ENCODE data around the gene WBP11. TPM values are rescaled to one million over a fixed set of nuclear protein-coding genes. Genes with fewer than 3 reads are reported as not detected.

Gene WBP11
- 6.5 TPM for total RNA-seq

DNA sequence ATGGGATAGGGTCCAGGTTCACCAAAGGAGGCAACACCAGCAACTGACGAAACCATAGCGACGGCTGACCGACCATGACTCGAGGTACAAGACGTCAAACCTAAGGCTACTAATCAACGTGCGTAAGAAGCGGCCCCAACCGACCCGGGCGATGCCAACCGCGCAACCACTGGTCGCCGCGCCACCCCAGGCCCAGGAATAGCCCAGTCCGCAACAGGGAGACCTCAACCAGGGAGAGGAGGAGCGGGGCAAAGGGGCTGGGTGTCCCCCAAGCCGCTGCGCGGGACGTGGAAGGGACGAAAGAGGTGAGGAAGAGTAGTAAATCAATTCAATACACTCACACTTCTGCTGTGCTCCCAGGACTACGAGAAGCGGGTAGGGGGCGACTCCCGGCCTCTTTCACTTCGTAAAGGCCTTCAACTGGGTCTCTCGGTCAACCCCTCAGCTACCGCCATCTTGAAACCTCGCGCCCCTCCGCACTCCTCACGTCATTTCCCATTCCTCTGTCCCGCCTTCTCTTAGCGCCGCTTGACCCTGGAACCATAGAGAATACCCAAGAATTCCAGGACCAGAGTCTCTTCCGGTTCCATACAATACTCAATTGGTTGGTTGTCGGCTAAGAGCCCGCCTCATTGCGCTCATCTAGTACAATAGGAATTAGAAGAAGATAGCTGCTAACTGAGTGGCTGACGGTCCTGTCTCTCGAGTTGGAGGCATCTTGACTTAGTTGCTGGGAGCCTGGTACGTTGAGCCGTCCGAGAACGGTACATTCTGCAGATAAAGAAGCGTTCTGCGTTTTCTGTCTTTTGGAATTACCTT lies at the start of gene WBP11, which contains the start of gene C12orf60:
Gene WBP11 (minus strand): TSS at position 468 of the 819 bp plus-strand sequence. CDS start 2,095 bp downstream, outside the sequence.
Gene C12orf60 (plus strand): TSS at position 660 of the 819 bp plus-strand sequence. CDS start 19,266 bp downstream, outside the sequence.
- DNase-seq (ENCODE audit: low read depth in 2 of 3, low spot score in 2 of 3) = peak; percentile 75 to 100 (median 97)

DNA sequence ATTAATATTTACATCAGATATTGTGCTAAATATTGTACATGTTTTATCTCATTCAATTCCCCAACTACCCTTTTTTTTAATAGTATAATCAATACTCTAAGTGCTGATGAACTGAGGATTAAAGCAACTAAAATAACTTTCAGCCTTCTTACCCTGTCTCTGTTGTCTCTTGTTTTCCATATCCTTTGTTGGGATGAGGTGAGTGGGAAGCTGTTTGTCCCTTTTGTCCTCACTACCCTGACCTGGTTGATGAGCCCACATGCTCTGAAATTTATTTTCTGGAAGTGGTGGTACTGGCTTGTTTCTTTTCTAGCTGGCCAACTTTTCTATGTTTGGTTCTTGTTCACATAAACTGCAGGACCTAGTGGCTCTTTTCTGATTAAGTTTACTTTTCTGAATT lies 49.6 kb upstream of the WBP11 start:
- DNase-seq (ENCODE audit: low read depth in 2 of 3, low spot score in 2 of 3) = no peak

DNA sequence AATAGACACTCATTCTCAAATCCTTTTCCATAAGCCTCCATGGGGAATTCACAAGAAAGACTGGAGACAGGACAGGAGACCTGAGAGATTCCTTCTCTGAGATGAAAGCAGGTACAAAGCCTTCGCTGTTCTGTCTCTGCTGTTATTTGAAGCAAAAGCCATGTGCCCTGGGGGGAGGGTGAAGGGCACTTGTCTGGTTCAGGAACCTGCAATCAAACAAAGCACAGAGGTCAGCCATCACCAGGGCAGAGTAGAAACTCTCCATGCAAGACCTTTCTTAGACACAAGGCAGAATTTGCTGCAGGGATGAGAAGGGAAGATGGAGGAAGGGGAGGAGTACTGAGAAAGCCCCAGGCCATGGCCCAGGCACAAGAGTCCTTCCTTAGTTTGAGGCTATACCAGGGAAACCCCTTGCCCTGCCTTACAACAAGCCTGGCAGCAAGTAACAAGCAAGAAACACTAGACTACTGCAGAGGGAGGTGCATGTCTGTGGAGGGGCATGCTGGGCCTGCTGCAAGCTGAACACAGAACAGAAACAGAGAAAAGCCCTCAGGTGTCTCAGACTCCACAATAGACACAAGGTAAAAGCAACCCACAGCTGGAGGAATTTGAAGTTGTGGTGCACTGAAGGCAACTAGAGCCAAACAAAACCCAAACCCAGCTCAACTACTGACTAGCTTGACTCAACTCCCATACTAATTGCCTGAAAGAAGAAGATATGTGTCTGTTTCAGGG lies 47.8 kb upstream of the WBP11 start:
- no peak for DNase-seq (ENCODE audit: low read depth in 2 of 3, low spot score in 2 of 3)

DNA sequence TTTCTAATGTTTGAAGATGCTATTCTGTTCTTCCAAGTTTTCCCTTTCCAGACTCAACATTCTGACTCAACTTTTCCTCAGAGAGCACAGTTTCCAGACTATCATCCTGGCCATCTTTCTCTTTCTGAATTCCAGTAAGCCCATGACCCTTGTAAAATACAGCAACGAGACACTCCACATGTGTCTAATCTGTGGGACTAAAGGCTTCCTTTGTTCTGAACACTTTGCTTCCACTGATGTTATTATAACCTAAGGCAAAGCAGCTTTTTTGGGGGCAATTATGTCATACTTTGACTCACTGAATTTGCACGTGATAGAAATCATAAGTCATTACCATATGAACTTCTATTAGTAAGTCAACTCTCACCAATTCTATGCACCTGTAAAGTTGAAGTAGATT lies 46.4 kb upstream of the WBP11 start:
- DNase-seq (ENCODE audit: low read depth in 2 of 3, low spot score in 2 of 3) = no peak

DNA sequence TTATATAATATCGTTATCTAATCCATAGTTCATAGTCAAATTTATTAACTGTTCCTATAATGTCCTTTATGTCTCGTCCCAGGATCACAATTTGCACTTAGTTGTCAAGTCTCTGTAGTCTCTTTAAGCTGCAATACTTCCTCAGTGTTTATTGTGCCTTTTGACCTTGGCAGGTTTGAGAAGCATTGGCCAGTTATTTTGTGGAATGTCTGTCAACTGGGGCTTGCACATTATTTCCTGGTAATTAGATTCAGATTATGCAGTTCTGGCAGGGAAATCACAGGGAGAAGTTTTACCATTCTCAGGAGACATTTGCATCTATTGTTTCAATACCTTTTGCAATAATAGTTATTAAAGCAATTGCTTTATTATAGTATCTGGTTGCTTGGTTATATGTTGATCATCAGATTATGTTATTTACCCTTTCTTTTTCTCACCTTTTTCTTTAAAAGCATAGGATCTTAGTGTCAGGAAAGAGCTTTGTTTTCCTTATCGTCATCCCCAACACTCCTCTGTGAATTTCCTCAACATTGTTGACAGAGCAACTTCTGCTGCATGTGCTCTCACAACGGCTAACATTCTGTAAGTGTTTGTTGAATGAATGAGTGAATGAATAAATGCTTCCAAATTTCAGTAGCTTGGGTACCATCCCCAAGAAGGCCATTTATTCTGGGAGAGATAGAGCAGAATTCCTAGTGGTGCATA lies 43.8 kb upstream of the WBP11 start:
- DNase-seq (ENCODE audit: low read depth in 2 of 3, low spot score in 2 of 3) = no peak

DNA sequence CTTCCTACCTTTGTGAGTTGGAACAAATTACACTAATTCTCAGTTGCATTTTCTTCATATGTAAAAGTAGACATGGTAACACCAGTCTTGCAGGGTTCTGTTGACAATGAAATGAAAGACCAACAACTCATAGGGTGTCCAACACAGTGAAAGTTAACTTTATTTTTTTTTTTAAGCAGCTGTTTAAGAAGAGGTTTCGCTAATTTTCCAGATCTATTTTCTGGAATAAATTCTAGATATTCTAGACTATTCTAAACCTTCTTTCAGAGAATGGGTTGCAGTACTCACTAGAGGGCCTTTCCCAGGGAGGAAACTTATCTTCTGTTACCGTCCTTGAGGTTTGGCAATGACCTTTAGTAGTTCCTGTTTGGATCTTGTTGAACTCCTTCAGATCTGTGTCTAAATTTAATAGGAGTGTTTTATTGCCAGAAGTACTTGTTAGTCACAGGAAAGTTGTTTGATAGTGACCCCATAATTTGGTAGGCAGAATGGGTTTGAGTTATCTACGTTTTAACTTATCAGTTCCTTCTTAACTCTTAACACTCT lies 42.8 kb upstream of the WBP11 start:
- peak in 1 of 3 donors; percentile 21 for DNase-seq (ENCODE audit: low read depth in 2 of 3, low spot score in 2 of 3)

DNA sequence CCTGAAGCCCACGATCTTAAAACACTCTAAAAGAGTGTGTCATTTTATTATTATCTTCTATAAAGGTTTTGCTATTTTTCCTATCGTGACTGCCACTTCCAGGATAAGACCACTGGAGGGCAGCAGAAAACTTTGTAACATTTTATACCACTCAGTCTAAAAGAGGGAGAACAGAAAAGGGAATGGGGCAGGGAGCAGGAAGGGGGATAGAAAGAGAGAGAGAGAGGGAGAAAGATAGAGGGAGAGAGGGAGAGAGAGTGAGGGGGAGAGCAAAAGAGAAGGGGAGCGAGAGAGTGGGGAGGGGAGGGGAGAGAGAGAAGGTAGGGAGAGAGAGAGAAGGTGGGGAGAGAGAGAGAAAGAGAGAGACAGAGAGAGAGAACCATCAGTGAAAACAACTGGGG lies 42.1 kb upstream of the WBP11 start:
- DNase-seq (ENCODE audit: low read depth in 2 of 3, low spot score in 2 of 3) = peak; percentile 29 to 77 (median 42)

DNA sequence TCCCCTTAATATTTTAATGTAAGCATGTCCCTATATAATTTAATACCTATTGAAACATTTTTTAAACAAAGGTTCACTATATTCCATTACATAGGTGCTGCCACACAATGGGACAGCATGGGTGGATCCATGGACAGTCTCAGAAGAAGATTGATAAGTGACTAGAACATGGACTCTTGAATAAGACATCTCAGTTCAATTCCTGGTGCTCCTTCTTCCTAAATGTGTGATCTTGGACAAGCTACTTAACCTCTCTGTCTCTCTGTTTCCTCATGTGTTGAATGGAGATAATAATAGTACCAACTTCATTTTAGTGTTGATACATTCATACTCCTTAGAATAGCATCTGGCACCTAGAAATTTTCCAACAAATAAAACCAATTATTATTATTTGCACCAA lies 41.1 kb upstream of the WBP11 start:
- no peak for DNase-seq (ENCODE audit: low read depth in 2 of 3, low spot score in 2 of 3)

DNA sequence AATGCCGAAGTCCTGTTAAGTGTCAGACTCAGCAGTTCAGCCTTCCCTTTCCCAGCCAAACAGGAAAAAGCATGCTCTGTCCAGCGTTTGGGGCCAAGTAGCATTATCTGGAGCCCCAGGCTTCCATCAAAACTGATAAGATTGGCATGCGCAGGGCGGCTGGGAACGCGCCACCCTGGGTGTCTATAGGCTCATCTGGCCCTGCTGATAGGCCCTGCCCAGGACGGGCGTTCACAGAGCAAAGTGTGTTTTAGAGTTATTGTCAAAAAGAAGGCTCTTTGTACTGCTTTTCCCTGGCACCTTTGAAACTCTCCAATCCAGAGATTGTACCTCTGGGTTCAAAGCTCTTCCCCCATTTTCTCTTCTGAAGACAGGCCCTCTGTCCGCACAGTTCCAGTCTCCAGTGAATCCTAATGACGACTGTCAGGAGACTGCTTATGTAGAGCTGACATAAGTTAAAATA lies 40.2 kb upstream of the WBP11 start, which contains the start of gene ART4:
Gene ART4 (minus strand): TSS at position 102 of the 463 bp plus-strand sequence. CDS start 413 bp downstream, outside the sequence.
- no peak for DNase-seq (ENCODE audit: low read depth in 2 of 3, low spot score in 2 of 3)

DNA sequence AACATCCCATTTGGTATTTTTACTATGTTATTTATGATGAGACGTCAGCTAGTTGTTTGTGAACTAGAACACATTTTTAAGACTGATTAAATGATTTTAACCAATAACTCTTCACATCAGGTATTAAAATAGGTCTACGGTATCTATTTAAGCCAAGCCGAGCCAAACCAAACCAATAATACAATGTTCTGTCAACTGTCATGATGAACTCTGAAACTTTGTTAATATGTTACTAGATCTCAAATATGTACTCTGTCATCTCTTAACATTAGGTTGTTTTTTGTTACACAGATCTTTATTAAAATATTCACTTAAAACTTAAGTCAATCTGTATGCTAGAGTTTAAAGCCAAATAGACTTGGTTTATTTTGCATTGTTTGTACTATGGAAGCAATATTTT lies 39.0 kb upstream of the WBP11 start:
- DNase-seq (ENCODE audit: low read depth in 2 of 3, low spot score in 2 of 3) = no peak

DNA sequence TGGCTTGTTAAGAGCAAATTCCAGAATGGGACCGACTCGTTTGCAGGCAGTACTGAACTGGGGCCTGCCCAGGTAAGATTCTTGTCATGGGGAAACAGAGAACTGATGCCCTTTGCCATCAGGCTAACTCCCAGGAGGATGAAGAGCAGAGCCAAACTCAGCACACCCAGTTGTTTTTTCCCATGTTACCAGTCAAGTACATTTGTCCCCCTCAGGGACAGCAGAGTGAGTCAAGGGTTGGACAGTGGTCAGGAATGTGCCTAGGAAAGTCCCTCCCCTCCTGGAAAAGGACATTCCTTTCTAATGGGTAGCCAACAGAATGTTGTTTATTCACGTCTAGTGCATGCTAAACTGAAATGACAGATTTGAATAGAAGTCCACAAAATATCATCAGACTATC lies 38.5 kb upstream of the WBP11 start:
- no peak for DNase-seq (ENCODE audit: low read depth in 2 of 3, low spot score in 2 of 3)

DNA sequence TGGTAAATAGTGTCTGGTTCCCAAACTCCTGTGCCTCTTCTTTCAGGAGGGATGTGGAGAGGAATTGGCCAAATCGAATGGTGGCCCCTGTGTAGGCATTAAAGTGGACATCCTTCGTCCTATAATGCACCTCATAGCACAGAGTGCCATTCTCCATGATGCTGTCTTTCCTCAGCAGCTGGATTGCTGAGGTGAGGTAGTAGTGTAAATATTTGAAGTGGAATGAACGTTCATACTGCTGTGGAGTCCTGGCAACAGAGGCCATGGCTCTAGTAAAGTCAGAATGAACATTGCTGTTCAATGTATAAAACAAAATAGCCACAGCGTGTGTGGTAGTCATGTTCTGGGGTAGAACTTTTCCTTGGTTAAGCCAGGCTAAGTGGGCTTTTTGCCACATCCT lies 37.3 kb upstream of the WBP11 start:
- DNase-seq (ENCODE audit: low read depth in 2 of 3, low spot score in 2 of 3) = no peak

DNA sequence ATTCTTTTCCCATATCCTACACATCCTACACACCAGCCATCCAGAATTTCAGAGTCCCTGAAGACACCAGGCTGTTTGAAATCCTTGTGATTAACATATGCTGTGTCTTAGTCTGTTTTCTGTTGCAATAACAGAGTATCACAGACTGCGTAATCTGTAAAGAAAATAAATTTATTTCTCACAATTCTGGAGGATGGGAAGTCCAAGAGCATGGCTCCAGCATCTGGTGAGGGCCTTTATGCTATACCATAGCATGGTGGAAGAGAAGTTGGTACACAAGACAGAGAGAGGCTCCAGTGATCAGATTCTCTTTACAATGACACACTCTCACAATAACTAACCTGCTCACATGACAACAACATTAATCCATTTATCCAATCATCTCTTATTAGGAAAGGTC lies 36.0 kb upstream of the WBP11 start:
- DNase-seq (ENCODE audit: low read depth in 2 of 3, low spot score in 2 of 3) = no peak

DNA sequence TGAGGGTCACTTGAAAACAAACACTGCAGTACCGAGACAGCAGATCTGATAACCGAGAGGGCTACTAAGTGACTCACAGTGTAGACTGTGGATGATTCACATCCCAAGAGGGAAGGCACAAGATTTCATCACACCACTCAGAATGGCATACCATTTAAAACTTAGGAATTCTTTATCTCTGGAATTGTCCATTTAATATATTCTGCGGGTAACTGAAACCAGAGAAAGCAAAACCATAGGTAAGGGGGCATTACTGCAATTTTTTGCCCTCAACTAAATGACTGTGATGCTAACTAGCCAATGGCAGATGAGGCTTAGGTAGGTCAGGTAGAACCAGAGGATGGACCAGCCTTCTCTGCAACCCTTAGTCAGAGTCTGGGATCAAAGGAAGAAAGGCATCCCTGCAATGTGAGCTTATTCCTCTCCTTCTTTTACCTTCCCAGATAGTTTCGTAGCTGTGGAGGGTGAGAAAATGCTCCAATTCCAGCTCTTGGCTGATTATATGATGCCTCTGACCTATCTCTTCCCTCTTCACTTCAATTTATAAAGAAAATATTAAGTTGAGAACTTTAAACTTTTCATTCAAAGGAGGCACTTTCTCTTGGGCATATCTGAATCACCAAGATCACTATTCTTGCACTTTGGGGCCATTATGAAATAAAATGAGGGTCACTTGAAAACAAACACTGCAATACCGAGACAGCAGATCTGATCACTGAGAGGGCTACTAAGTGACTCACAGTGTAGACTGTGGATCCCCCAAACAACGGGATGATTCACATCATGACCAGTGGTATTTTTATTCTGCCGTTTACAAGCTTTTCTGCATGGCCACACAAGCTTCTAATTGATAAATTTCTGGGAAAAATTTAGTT lies 33.3 kb upstream of the WBP11 start:
- no peak for DNase-seq (ENCODE audit: low read depth in 2 of 3, low spot score in 2 of 3)

DNA sequence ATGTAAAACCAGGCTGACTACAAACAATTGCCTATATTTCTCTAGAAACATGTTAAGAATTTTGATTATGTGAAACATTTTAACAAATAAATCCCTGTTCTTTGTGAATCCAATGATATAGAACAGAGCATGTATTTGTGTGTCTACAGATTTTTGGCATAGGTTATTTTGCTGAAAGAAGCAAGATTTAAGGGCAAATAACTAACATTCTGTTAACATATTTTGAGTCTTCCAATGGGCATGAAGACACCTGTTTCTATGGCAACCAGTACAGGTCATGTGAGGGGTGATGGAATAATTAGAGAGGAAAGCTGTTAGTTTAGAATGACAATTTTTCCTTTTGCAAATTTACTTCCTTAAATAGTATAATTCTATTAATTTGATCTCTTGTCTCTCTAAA lies 31.2 kb upstream of the WBP11 start:
- DNase-seq (ENCODE audit: low read depth in 2 of 3, low spot score in 2 of 3) = no peak

DNA sequence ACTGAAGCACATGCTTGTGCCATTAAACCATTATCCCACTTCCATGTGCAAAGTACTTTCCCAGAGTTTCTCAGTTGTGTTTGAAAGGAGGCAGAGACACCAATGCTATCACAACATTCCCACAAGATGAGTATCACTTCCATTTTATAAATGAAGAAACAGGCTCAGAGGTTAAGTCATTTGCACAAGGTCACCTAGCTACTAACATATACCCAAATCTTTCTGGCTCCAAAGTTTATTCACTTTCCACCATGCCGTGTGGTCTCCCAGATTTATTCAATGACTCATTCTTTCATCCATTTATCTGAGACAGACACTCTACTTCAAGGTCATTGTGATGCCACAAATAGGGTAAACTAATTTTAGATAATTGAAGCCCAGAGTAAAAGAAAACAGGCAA lies 30.7 kb upstream of the WBP11 start:
- no peak for DNase-seq (ENCODE audit: low read depth in 2 of 3, low spot score in 2 of 3)

DNA sequence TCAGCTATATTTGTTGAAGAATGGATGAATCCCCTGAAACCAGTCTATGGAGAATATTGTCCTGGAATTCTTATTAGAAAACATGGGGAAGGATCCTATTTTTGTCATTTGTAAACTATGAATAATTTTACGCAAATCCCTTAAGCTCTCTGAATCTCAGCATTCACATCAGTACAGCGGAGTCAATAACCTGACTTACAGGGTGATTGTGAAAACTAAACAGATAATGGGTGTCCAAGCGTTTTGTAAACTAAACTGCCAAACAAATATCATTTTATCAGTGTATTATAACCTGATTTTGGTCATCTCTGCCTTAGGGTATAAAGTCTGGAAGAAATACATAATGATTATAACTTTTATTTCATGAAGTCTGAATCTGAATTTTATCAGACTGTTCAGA lies 30.1 kb upstream of the WBP11 start:
- DNase-seq (ENCODE audit: low read depth in 2 of 3, low spot score in 2 of 3) = no peak

DNA sequence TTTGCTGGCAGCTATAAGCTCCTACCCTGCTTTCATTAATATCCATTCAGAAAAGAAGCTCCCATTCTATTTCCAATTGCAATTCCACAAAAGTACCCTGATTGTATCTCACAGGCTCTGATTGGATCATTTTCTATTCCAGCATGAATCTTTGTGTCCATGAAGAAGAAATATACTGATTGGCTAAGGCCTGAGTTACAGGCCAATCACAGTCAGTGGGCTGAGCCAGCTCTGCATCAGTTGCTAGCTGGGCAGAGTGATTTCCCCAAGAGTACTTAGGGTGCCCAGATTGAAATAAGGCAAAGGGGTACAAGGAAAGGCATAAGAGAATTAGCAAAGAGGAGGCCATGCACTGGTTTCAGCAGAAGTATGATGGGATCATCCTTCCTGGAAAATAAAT lies 25.6 kb upstream of the WBP11 start:
- no peak for DNase-seq (ENCODE audit: low read depth in 2 of 3, low spot score in 2 of 3)

DNA sequence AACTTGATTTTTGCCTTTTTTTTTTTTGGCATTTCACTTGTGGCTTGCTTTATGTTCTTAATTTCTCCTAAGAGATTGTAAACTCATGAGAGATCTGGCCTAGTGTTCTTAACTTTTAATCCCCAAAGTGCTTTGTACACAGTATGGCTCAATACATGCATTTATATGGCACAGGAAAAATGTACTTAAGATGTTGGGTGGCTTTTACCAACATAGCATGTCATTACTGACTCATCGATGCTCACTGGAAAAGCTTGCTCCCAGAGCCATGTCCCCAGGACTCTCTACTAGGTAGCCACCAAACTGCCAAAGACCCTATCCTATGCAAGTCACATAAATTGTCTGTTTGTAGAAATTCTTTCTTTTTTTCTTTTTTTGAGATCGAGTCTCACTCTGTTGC lies 23.8 kb upstream of the WBP11 start:
- no peak for DNase-seq (ENCODE audit: low read depth in 2 of 3, low spot score in 2 of 3)

DNA sequence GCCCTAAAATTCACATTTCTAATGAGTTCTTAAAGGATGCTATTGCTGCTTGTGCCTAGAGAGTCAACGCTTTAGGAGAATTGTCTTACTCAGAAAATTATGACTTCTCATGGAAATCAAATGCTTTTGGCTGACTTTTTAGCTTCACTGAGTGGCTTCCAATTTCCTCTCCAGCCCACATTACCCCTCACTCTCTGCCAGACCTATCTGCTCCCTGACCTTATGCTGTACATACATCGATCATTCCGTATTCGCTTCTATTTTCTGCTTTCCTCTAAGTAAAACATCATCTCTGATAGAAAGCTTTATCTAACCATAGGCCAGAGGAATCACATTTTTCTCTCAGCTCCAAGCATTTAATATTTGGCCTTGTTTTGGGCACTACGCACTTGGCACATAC lies 23.2 kb upstream of the WBP11 start:
- no peak for DNase-seq (ENCODE audit: low read depth in 2 of 3, low spot score in 2 of 3)

All from hematopoietic multipotent progenitor cell (in vitro differentiated cells).